Diencephalon (tissue), 1 donor: Measurements from ENCODE around the gene SNAPC1. TPM values are rescaled to one million over a fixed set of nuclear protein-coding genes. Genes with fewer than 3 reads are reported as not detected.

Experiments
- total RNA-seq: library from RNA; depleted of rRNA; stranded (reverse); fragments of >200 nt; gene quantifications from one replicate; pipeline ENCODE4 v1.2.3, GENCODE V29; 2014

SNAPC1 gene
- 6.9 TPM for total RNA-seq

GRCh38 chr14:61761959-61762786 lies at the start of gene SNAPC1:
Gene SNAPC1, plus strand, starts transcription at chr14:61762420. Its CDS starts 41 bp downstream, at chr14:61762461.

GRCh38 chr14:61812347-61813095 lies 50.3 kb downstream of the SNAPC1 start, which contains the start of gene SYT16:
Gene SYT16, plus strand, starts transcription at chr14:61812703.

Other genes starting within 250 kb of the SNAPC1 start
- 130 TPM for gene HIF1A, start 66.9 kb upstream of the SNAPC1 start, total RNA-seq
- gene SYT16, start 50.3 kb downstream of the SNAPC1 start, total RNA-seq: 121 TPM